Gastroesophageal sphincter (tissue), 4 donors: ENCODE measurements around the gene CPSF6. TPM values are rescaled to one million over a fixed set of nuclear protein-coding genes. Genes with fewer than 3 reads are reported as not detected.
"Not testable (repeated sequence)": the region's sequence is repeated elsewhere in the genome, so short reads cannot be mapped to it uniquely, and the experiment has no call there.

ENCODE experiments used
- ATAC-seq: fragments of 150-250 bp; one replicate; pipeline ENCODE4 v1.9.1; 2016; ENCODE audit warnings: mild to moderate bottlenecking, moderate library complexity
- H3K27ac ChIP-seq, 4 donors: fragments of 200-600 bp; sonication (generic) in 3 of 4; 1 replicate in 3 of 4; 2 replicates in 1 of 4; pipeline ENCODE4 v1.5.1; 2016 to 2019
- H3K27me3 ChIP-seq: fragments of 200-600 bp; sonication (generic); one replicate; pipeline ENCODE4 v1.5.1; 2019
- H3K36me3 ChIP-seq, 2 donors: fragments of 200-600 bp; sonication (generic); one replicate each; pipeline ENCODE4 v1.5.1; 2019; ENCODE audit warnings: control low read depth in 1 of 2
- H3K4me1 ChIP-seq, 3 donors: fragments of 200-600 bp; sonication (generic); 1 replicate in 2 of 3; 2 replicates in 1 of 3; pipeline ENCODE4 v1.5.1; 2016 to 2019; ENCODE audit warnings: control low read depth in 2 of 3
- H3K4me3 ChIP-seq, 2 donors: fragments of 200-600 bp; sonication (generic); one replicate each; pipeline ENCODE4 v1.5.1; 2019; ENCODE audit warnings: mild to moderate bottlenecking in 1 of 2, moderate library complexity in 1 of 2
- H3K9me3 ChIP-seq, 3 donors: fragments of 200-600 bp; sonication (generic); one replicate each; pipeline ENCODE4 v1.5.1; 2017 to 2019; ENCODE audit warnings: control low read depth in 2 of 3
- EP300 ChIP-seq: sonication (generic); formaldehyde crosslinking; IDR thresholded peaks from one replicate; pipeline ENCODE4 v1.6.1; 2017; ENCODE audit warnings: antibody characterized with exemption, mild to moderate bottlenecking
- POLR2A ChIP-seq, 2 donors: fragments of 450-650 bp; IDR thresholded peaks; one replicate each; pipeline ENCODE4 v1.6.1; 2017; ENCODE audit warnings: antibody characterized with exemption in 2 of 2, mild to moderate bottlenecking in 2 of 2, moderate library complexity in 1 of 2
- POLR2AphosphoS5 ChIP-seq: sonication (generic); formaldehyde crosslinking; IDR thresholded peaks from one replicate; pipeline ENCODE4 v1.6.1; 2017; ENCODE audit warnings: antibody characterized with exemption
- WGBS, 2 donors: methylation state at CpG; one replicate each; pipeline ENCODE4 v1.1.5; 2018; ENCODE audit warnings: low coverage in 1 of 2; 5-methylcytosine and 5-hydroxymethylcytosine counted together
- total RNA-seq, 4 donors: library from RNA; depleted of rRNA; stranded (reverse); fragments of >200 nt; gene quantifications; one replicate each; pipeline ENCODE4 v1.1.0, GENCODE V29; 2016
- TF ChIP-seq, protein P1 (sequence below), 4 experiments: fragments of 200-600 bp in 2 of 4; fragments of 450-650 bp in 2 of 4; sonication (generic) in 1 of 4; IDR thresholded peaks; one replicate each; pipeline ENCODE4 v1.5.1; 2017 to 2019; ENCODE audit warnings: antibody characterized with exemption in 4 of 4, mild to moderate bottlenecking in 2 of 4, moderate library complexity in 2 of 4

Gene CPSF6
- total RNA-seq, 4 donors from 2014 or later, result 25.8 to 41.1 (median 29.9) TPM

GRCh38 chr12:69313209-69313608 lies 73.8 kb downstream of the CPSF6 start:
- peaks cover 0 to 13% (median 0%) of the 10 kb centered on the region in 3 donors for H3K9me3 ChIP-seq
- H3K27ac ChIP-seq, result no peak overlapping the region
- 87 to 94% methylated on average over 3 of the region's 3 CpGs for WGBS, 2 donors
- H3K36me3 ChIP-seq, result no peaks in the 10 kb centered on the region
- no peak for ATAC-seq
- TF ChIP-seq POLR2A (IDR thresholded peaks at IDR 0.05), result no peak
- no peak for TF ChIP-seq EP300
- TF ChIP-seq POLR2AphosphoS5, result no peak
- TF ChIP-seq, protein P1, sequence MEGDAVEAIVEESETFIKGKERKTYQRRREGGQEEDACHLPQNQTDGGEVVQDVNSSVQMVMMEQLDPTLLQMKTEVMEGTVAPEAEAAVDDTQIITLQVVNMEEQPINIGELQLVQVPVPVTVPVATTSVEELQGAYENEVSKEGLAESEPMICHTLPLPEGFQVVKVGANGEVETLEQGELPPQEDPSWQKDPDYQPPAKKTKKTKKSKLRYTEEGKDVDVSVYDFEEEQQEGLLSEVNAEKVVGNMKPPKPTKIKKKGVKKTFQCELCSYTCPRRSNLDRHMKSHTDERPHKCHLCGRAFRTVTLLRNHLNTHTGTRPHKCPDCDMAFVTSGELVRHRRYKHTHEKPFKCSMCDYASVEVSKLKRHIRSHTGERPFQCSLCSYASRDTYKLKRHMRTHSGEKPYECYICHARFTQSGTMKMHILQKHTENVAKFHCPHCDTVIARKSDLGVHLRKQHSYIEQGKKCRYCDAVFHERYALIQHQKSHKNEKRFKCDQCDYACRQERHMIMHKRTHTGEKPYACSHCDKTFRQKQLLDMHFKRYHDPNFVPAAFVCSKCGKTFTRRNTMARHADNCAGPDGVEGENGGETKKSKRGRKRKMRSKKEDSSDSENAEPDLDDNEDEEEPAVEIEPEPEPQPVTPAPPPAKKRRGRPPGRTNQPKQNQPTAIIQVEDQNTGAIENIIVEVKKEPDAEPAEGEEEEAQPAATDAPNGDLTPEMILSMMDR (IDR thresholded peaks at IDR 0.05), result no peak
- no peak overlapping the region for H3K4me3 ChIP-seq
- H3K4me1 ChIP-seq, result no peaks in the 10 kb centered on the region
- peaks cover 3% of the 10 kb centered on the region for H3K27me3 ChIP-seq

GRCh38 chr12:69316784-69317183 lies 77.4 kb downstream of the CPSF6 start:
- H3K9me3 ChIP-seq, result peaks cover 0 to 13% (median 0%) of the 10 kb centered on the region in 3 donors
- H3K27me3 ChIP-seq, H3K36me3 ChIP-seq, H3K27ac ChIP-seq, H3K4me1 ChIP-seq, ATAC-seq, H3K4me3 ChIP-seq: not testable (repeated sequence)

DNA sequence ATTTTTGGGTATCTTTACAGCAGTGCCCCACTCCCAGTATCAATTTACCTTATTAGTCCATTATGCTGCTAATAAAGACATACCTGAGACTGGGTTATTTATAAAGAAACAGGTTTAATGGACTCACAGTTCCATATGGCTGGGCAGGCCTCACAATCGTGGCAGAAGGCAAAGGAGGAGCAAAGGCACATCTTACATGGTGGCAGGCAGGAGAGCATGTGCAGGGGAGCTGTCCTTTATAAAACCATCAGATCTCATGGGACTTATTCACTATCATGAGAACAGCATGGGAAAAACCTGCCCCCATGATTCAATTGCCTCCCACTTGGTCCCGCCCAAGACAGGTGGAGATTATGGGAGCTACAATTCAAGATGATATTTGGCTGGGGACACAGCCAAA lies 77.9 kb downstream of the CPSF6 start:
- not testable (repeated sequence) for H3K4me1 ChIP-seq, H3K4me3 ChIP-seq, H3K36me3 ChIP-seq, ATAC-seq, H3K27ac ChIP-seq, H3K27me3 ChIP-seq
- peaks cover 0 to 13% (median 0%) of the 10 kb centered on the region in 3 donors for H3K9me3 ChIP-seq
- WGBS, 2 donors, result 60 to 75% methylated on average over 1 to 2 of the region's 2 CpGs

GRCh38 chr12:69318225-69318624 lies 78.9 kb downstream of the CPSF6 start:
- 73 to 89% methylated on average over 1 to 2 of the region's 2 CpGs for WGBS, 2 donors
- Histone ChIP-seq H3K9me3 (peaks cover 0 to 5% (median 0%) of the 10 kb centered on the region in 3 donors), H3K27me3 (no peaks in the 10 kb centered on the region), H3K4me1 (no peaks in the 10 kb centered on the region), H3K27ac (no peak overlapping the region), H3K4me3 (no peak overlapping the region), H3K36me3 (no peaks in the 10 kb centered on the region)
- ATAC-seq, result no peak
- no peak for TF ChIP-seq POLR2A (IDR thresholded peaks at IDR 0.05)
- no peak for TF ChIP-seq EP300
- no peak for TF ChIP-seq POLR2AphosphoS5
- TF ChIP-seq, protein P1 (IDR thresholded peaks at IDR 0.05), result no peak

DNA sequence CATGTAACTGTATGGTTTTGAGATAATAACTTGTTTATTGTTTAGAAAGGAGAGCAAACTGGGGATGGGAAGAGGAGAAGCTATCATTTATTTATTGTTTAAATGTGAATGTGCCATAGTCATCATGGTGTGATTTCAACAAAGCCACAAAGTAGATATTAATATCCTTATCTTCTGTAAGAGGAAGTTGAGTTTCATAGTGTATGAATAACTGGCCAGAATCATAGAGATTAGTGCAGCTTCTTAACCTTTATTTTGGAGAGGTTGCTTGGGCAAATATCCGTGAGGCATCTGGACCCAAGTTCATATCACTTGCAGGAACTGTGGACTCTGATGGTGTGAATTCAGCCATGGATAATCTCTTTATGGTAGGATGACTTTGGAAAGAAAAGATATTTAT lies 82.0 kb downstream of the CPSF6 start:
- TF ChIP-seq, protein P1 (IDR thresholded peaks at IDR 0.05), result no peak
- TF ChIP-seq EP300, result no peak
- TF ChIP-seq POLR2AphosphoS5, result no peak
- TF ChIP-seq POLR2A (IDR thresholded peaks at IDR 0.05), result no peak
- H3K27ac ChIP-seq, result no peak overlapping the region
- H3K27me3 ChIP-seq, result no peaks in the 10 kb centered on the region
- 78 to 86% methylated on average over 1 of the region's 1 CpG for WGBS, 2 donors
- H3K36me3 ChIP-seq, result no peaks in the 10 kb centered on the region
- H3K4me1 ChIP-seq, result no peaks in the 10 kb centered on the region
- no peak for ATAC-seq
- no peaks in the 10 kb centered on the region for H3K9me3 ChIP-seq
- H3K4me3 ChIP-seq, result no peak overlapping the region

Other genes starting within 250 kb of the CPSF6 start
- gene LYZ, start 108.8 kb downstream of the CPSF6 start, total RNA-seq, result 10 to 100 TPM in 3 of 4 donors, 1 to 10 TPM in 1; 7.6 to 74.3 (median 32.6) TPM
- gene YEATS4, start 120.2 kb downstream of the CPSF6 start, total RNA-seq, result 10 to 100 TPM in 3 of 4 donors, 1 to 10 TPM in 1; 9.6 to 48.7 (median 16.6) TPM
- gene FRS2, start 230.8 kb downstream of the CPSF6 start, total RNA-seq, result 10 to 100 TPM; 39.9 to 70.6 (median 59.1) TPM